SK-N-SH treated with all-trans-retinoic acid at 6 μM for 48 hours (cell line): ENCODE measurements around the gene VTI1A.

Source experiments
- CSDC2 ChIP-seq: fragments of 250-450 bp; sonication (Bioruptor Pico); IDR thresholded peaks from 2 replicates; pipeline ENCODE4 v1.5.0; 2020; ENCODE audit warnings: mild to moderate bottlenecking, moderate library complexity
- GLIS3 ChIP-seq: fragments of 250-450 bp; sonication (Bioruptor Pico); IDR thresholded peaks from 2 replicates; pipeline ENCODE4 v1.5.0; 2020; ENCODE audit warnings: mild to moderate bottlenecking, moderate library complexity
- ISL1 ChIP-seq: fragments of 250-450 bp; sonication (Bioruptor Pico); IDR thresholded peaks from 2 replicates; pipeline ENCODE4 v2.1.2; 2022; ENCODE audit warnings: mild to moderate bottlenecking, moderate library complexity
- PATZ1 ChIP-seq: fragments of 250-450 bp; sonication (Bioruptor Pico); IDR thresholded peaks from 2 replicates; pipeline ENCODE4 v1.8.0; 2020; ENCODE audit warnings: mild to moderate bottlenecking, moderate library complexity, borderline replicate concordance
- RARB ChIP-seq: fragments of 250-450 bp; sonication (Bioruptor Pico); IDR thresholded peaks from 2 replicates; pipeline ENCODE4 v1.8.0; 2021; ENCODE audit warnings: mild to moderate bottlenecking, moderate library complexity
- TCF4 ChIP-seq: fragments of 250-450 bp; sonication (Bioruptor Pico); IDR thresholded peaks from 2 replicates; pipeline ENCODE4 v1.8.0; 2021; ENCODE audit warnings: mild to moderate bottlenecking, moderate library complexity, borderline replicate concordance
- ZFP3 ChIP-seq: fragments of 250-450 bp; sonication (Bioruptor Pico); IDR thresholded peaks from 2 replicates; pipeline ENCODE4 v1.5.0; 2020; ENCODE audit warnings: mild to moderate bottlenecking, moderate library complexity
- ZNF565 ChIP-seq: fragments of 450-650 bp; formaldehyde crosslinking; conservative IDR thresholded peaks from 2 replicates; pipeline ENCODE4 v1.5.0; 2020; ENCODE audit warnings: low read depth, mild to moderate bottlenecking, moderate library complexity
- TF ChIP-seq, protein P1 (sequence below): fragments of 250-450 bp; sonication (Bioruptor Pico); IDR thresholded peaks from 2 replicates; pipeline ENCODE4 v1.5.0; 2020; ENCODE audit warnings: mild to moderate bottlenecking, moderate library complexity

GRCh38 chr10:112510384-112510783 lies 63.4 kb downstream of the VTI1A start:
- TF ChIP-seq GLIS3 (no peak), TCF4 (no peak), ISL1 (no peak), CSDC2 (CRISPR knock-in tag) (no peak), RARB (CRISPR knock-in tag) (no peak), PATZ1 (CRISPR knock-in tag) (no peak), ZNF565 (CRISPR knock-in tag) (no peak), ZFP3 (no peak)
- TF ChIP-seq, protein P1, sequence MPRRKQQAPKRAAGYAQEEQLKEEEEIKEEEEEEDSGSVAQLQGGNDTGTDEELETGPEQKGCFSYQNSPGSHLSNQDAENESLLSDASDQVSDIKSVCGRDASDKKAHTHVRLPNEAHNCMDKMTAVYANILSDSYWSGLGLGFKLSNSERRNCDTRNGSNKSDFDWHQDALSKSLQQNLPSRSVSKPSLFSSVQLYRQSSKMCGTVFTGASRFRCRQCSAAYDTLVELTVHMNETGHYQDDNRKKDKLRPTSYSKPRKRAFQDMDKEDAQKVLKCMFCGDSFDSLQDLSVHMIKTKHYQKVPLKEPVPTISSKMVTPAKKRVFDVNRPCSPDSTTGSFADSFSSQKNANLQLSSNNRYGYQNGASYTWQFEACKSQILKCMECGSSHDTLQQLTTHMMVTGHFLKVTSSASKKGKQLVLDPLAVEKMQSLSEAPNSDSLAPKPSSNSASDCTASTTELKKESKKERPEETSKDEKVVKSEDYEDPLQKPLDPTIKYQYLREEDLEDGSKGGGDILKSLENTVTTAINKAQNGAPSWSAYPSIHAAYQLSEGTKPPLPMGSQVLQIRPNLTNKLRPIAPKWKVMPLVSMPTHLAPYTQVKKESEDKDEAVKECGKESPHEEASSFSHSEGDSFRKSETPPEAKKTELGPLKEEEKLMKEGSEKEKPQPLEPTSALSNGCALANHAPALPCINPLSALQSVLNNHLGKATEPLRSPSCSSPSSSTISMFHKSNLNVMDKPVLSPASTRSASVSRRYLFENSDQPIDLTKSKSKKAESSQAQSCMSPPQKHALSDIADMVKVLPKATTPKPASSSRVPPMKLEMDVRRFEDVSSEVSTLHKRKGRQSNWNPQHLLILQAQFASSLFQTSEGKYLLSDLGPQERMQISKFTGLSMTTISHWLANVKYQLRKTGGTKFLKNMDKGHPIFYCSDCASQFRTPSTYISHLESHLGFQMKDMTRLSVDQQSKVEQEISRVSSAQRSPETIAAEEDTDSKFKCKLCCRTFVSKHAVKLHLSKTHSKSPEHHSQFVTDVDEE (CRISPR knock-in tag): no peak
